ENCODE data around the gene CPEB3. TPM values are rescaled to one million over a fixed set of nuclear protein-coding genes. Genes with fewer than 3 reads are reported as not detected.

CPEB3 gene
- total RNA-seq, 1 experiment from 2014 or later: 1.0 TPM

GRCh38 chr10:92113911-92114600 is 176.8 kb downstream of the CPEB3 start:
- H3K36me3 Mint-ChIP-seq (ENCODE audit: insufficient read depth in 1 of 3, low read depth in 3 of 3): peaks cover 0 to 2% (median 0%) of the 10 kb centered on the region in 3 experiments; a peak in 1 of 7 replicates
- WGBS (ENCODE audit: extremely low coverage, insufficient read length, low lambda C conversion rate): no CpG with 5 or more reads among the region's 4 CpGs
- no peak for DNase-seq
- H3K4me1 Mint-ChIP-seq: no peaks in the 10 kb centered on the region
- Histone ChIP-seq H3K14ac (ENCODE audit: insufficient read depth, low read length) (no peak overlapping the region), H3K9ac (ENCODE audit: extremely low read depth, insufficient read length, low read length) (no peak overlapping the region), H3K4me1 (ENCODE audit: insufficient read depth, low read length) (no peaks in the 10 kb centered on the region), H3K27me3 (ENCODE audit: insufficient read depth, low read length) (no peaks in the 10 kb centered on the region), H4K91ac (ENCODE audit: insufficient read length, low read depth, low read length) (no peak overlapping the region), H2AK5ac (ENCODE audit: insufficient read length, low read length) (no peak overlapping the region), H3K23me2 (ENCODE audit: insufficient read length, low read depth, low read length, poor library complexity, severe bottlenecking) (no peaks in the 10 kb centered on the region), H2AFZ (ENCODE audit: low read length) (no peak overlapping the region), H3K56ac (ENCODE audit: insufficient read length, low read depth, low read length) (no peak overlapping the region), H4K8ac (replicated peaks; ENCODE audit: insufficient read length, low read depth, low read length) (no peak overlapping the region), H2BK20ac (ENCODE audit: low read depth, low read length, poor library complexity, severe bottlenecking) (no peak overlapping the region), H4K5ac (ENCODE audit: insufficient read length, low read depth, low read length) (no peak overlapping the region), H2BK15ac (ENCODE audit: low read depth, low read length) (no peak overlapping the region), H3K4me2 (ENCODE audit: insufficient read depth, insufficient read length, low read length) (no peak overlapping the region), H3K4ac (ENCODE audit: low read depth, low read length) (no peak overlapping the region), H3K79me2 (ENCODE audit: insufficient read depth, low read length) (no peaks in the 10 kb centered on the region), H3K79me1 (ENCODE audit: insufficient read depth, low read depth, low read length, poor library complexity, severe bottlenecking) (no peaks in the 10 kb centered on the region), H2BK12ac (ENCODE audit: insufficient read length, low read depth, low read length) (no peak overlapping the region), H3T11ph (ENCODE audit: low read length) (no peak overlapping the region), H3K27ac (ENCODE audit: insufficient read length, low read depth, low read length) (no peak overlapping the region), H4K20me1 (ENCODE audit: control insufficient read depth, insufficient read depth, insufficient read length) (no peaks in the 10 kb centered on the region), H3K23ac (ENCODE audit: insufficient read length, low read depth, low read length) (no peak overlapping the region), H3K18ac (ENCODE audit: insufficient read length, low read depth, low read length) (no peak overlapping the region), H3K9me3 (ENCODE audit: control insufficient read depth, low read depth, low read length) (no peaks in the 10 kb centered on the region), H2BK5ac (ENCODE audit: insufficient read length, low read length) (no peak overlapping the region), H2BK120ac (ENCODE audit: low read depth, low read length, poor library complexity, severe bottlenecking) (no peak overlapping the region)
- H3K27me3 Mint-ChIP-seq (ENCODE audit: low read depth): no peaks in the 10 kb centered on the region
- H3K4me3 Mint-ChIP-seq: no peak overlapping the region
- no peak overlapping the region for H3K27ac Mint-ChIP-seq
- 0 out of 5 replicates have a peak, but pooled peaks cover 0 to 1% of the 10 kb centered on the region in 2 experiments for H3K9me3 Mint-ChIP-seq
- no peak for TF ChIP-seq CTCF (conservative IDR thresholded peaks at IDR 0.05)
